Choroid plexus epithelial cell (primary cell): Measurements from ENCODE around the gene MYO18B.

Source experiments
- DNase-seq: peaks from one replicate; pipeline ENCODE4 v3.0.0-alpha.2; 2010; ENCODE audit warnings: low read depth
- H3K4me3 ChIP-seq: 2 replicates; pipeline ENCODE4 v1.5.1; 2011; ENCODE audit warnings: low read depth, mild to moderate bottlenecking, control low read depth, low read length, moderate library complexity
- TF ChIP-seq, protein P1 (sequence below): conservative IDR thresholded peaks from 2 replicates; pipeline ENCODE4 v1.5.1; 2011; ENCODE audit warnings: low read depth, mild to moderate bottlenecking, control low read depth, inconsistent platforms, low read length, moderate library complexity

The MYO18B gene

DNA sequence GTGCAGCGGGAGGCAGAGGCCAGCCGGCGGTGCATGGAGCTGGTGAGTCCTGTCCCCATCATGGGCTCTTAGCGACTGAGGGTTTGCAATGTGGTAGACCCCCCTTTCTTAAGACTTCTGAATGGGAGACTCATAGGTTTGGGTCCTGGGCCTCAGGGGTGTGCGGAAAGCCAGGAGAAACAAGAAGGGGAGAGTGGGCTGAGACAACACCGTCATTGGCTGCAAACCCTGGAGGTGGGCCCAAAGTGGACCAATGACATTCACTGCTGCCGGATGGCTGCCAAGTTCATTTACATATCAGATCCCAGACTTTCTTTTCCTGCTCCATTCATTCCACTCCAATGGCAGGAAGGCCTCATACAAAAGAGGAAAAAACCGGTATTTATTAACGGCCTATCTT, 213.3 kb downstream of the MYO18B start:
- H3K4me3 ChIP-seq: no peak overlapping the region
- DNase-seq: no peak
- TF ChIP-seq, protein P1, sequence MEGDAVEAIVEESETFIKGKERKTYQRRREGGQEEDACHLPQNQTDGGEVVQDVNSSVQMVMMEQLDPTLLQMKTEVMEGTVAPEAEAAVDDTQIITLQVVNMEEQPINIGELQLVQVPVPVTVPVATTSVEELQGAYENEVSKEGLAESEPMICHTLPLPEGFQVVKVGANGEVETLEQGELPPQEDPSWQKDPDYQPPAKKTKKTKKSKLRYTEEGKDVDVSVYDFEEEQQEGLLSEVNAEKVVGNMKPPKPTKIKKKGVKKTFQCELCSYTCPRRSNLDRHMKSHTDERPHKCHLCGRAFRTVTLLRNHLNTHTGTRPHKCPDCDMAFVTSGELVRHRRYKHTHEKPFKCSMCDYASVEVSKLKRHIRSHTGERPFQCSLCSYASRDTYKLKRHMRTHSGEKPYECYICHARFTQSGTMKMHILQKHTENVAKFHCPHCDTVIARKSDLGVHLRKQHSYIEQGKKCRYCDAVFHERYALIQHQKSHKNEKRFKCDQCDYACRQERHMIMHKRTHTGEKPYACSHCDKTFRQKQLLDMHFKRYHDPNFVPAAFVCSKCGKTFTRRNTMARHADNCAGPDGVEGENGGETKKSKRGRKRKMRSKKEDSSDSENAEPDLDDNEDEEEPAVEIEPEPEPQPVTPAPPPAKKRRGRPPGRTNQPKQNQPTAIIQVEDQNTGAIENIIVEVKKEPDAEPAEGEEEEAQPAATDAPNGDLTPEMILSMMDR: no peak

DNA sequence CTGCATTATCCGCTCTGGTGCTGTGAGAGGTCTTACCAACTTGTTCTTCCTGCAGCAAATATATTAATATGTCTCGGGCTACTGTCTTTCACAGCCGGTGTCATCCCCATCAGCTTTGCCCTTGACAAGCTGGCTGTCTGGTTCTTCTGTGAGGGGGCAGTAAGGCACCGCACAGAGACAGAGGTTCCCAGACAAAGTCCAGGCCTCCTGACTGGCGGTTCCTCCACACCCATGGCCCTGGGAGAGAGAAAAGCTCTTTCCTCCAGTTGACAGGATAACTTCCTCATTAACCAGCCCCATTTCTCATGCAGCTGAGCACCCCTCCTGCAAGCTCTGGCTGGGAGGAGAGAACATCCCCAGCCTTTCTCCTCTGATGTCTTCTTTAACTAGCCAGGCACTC, 214.8 kb downstream of the MYO18B start:
- no peak for DNase-seq
- H3K4me3 ChIP-seq: no peak overlapping the region
- TF ChIP-seq, protein P1: no peak

DNA sequence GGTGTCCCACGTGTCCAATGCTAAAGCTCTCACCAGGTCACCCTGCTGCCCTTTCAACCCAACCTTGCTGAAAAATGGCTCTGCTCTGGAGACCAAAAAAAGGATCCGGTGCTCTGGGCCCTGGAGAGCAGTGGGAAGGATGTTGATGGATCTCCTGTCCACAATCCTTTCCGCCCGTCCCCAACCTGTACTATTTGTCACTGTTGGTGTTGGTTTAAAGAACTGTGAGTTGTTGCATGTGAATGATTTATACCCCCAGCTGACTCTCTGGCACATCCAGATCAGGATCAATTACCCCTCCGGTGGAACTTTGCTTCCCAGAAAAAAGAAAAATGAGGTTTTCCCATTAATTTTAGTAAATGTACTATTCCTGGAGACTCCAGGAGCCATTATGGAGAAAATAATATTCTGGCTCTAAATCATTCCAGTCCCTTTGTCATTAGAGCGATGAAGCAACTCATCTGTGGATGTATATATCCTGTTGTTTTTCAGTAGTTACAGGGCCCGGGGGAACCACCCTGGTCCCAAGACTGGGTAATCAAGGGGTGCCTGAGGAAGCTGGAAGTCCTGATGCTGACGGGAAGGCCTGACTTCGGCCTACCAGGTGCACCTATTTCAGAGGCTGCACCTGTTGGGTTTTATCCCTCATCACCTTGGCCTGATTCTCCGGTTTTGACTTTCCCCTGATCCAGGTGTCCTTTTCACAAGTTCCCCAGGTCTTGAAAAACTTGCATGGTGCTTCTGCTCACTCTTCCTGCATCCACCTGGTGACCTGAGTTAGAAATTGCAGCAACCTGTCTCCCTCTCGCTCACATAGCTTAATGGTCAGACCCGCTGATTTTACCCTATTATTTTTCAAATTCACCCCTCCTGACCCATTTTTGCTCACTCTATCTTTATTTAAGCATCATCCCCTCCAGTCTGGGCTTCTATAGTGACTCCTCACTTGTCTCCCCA, 218.1 kb downstream of the MYO18B start:
- no peak for DNase-seq
- TF ChIP-seq, protein P1: no peak
- no peak overlapping the region for H3K4me3 ChIP-seq

DNA sequence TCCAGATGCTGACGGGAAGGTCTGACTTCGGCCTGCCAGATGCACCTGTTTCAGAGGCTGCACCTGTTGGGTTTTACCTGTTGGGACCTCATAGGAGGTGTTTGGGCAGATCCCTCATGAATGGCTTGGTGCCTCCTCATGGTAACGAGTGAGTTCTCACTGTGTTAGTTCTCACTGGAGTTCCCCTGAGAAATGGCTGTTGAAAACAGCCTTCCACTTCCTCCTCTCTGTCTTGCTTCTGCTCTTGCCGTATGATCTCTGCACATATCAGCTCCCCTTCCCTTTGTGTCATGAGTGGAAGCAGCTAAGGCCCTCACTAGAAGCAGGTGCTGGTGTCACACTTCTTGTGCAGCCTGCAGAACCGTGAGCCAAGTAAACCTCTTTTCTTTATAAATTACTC, 219.7 kb downstream of the MYO18B start:
- H3K4me3 ChIP-seq: no peak overlapping the region
- no peak for DNase-seq
- TF ChIP-seq, protein P1: no peak

DNA sequence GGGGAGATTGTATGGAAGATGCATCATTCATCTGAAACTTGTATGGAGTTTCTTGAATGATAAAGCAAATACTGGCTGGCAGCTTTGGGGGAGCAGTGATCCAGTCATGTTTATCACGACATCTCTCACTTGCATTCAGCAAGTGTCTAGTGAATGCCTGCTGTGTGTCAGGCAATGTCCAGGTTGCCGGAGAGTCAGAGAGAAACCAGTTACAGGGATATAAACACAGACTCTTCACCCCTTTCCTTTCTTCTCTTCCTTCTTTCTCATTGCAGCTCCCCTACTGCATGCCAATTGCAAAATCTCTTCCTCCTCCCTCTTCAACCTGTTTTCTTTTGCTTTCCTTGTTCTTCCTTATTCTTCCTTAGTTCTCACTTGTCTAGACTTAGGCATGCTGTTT, 220.7 kb downstream of the MYO18B start:
- no peak overlapping the region for H3K4me3 ChIP-seq
- TF ChIP-seq, protein P1: no peak
- no peak for DNase-seq

DNA sequence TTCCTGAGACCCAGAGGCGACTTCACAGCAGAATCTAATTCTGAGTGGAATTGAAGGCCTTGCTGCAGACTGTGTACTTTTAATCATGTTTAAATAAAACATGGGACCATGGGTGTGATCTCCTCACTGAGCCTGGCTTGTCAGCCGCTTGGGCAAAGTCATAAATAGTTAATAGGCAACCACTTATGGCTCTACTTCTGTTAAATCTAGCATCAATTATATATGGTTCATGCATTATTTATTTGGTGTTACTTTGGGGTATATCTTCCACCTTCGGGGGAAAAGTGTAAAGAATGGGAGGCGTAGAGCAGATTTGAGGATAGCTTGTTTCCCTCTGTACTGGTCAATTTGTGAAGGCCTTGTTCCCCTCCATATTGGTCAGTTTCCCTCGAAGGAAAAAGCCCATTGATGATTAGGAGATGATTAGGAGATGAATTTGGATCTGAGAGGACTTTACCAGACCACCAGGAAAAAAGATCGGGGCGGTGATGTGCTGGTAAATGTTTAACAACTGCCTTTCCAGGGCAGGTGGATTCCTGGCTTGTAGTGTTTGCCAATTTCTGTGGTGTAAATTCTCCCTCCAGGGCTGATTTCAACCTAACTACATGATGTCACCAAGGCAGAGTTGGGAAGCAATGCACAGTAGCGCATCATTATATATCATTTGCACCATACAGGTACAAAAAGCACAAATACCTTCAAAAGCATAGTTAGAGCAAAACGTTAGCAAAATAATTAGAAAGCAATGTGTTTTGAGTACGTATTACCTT, 223.2 kb downstream of the MYO18B start:
- TF ChIP-seq, protein P1: no peak
- no peak overlapping the region for H3K4me3 ChIP-seq
- no peak for DNase-seq
